Endodermal cell (in vitro differentiated cells): ENCODE measurements around the gene USP38. TPM values are rescaled to one million over a fixed set of nuclear protein-coding genes. Genes with fewer than 3 reads are reported as not detected.

Experiments
- DNase-seq: peaks from one replicate; pipeline ENCODE4 v3.0.0-alpha.2; 2017
- H3K27ac ChIP-seq: 2 replicates; pipeline ENCODE4 v1.5.1; 2013; ENCODE audit warnings: mild to moderate bottlenecking, low read depth, low read length, moderate library complexity
- H3K27me3 ChIP-seq: 2 replicates; pipeline ENCODE4 v1.6.1; 2013; ENCODE audit warnings: mild to moderate bottlenecking, low read length, moderate library complexity; ENCODE audit not compliant: insufficient read depth, control insufficient read depth, poor library complexity, severe bottlenecking
- H3K36me3 ChIP-seq: 2 replicates; pipeline ENCODE4 v1.7.0; 2013; ENCODE audit warnings: mild to moderate bottlenecking, low read length, moderate library complexity; ENCODE audit not compliant: control insufficient read depth, insufficient read depth
- H3K4me1 ChIP-seq: one replicate; pipeline ENCODE4 v1.7.0; 2013; ENCODE audit warnings: low read length; ENCODE audit not compliant: control insufficient read depth, insufficient read depth
- H3K4me3 ChIP-seq: 2 replicates; pipeline ENCODE4 v1.5.1; 2013; ENCODE audit warnings: mild to moderate bottlenecking, low read length, moderate library complexity
- H3K9ac ChIP-seq: 2 replicates; pipeline ENCODE4 v1.6.1; 2013; ENCODE audit warnings: mild to moderate bottlenecking, low read length, moderate library complexity; ENCODE audit not compliant: poor library complexity, severe bottlenecking; ENCODE audit errors: extremely low read depth
- H3K9me3 ChIP-seq: 2 replicates; pipeline ENCODE4 v1.6.1; 2013; ENCODE audit warnings: mild to moderate bottlenecking, low read length, moderate library complexity; ENCODE audit not compliant: control insufficient read depth
- H3K27ac Mint-ChIP-seq: 2 replicates; pipeline ENCODE4 v1.8.0; 2020; ENCODE audit warnings: mixed read lengths
- H3K27me3 Mint-ChIP-seq: 2 replicates; pipeline ENCODE4 v1.8.0; 2021; ENCODE audit warnings: mild to moderate bottlenecking, mixed read lengths; ENCODE audit not compliant: insufficient read depth
- H3K36me3 Mint-ChIP-seq: 2 replicates; pipeline ENCODE4 v1.8.0; 2020; ENCODE audit warnings: low read depth, mixed read lengths
- H3K4me1 Mint-ChIP-seq: 2 replicates; pipeline ENCODE4 v1.8.0; 2020; ENCODE audit warnings: mixed read lengths
- H3K4me3 Mint-ChIP-seq: 2 replicates; pipeline ENCODE4 v1.8.0; 2020; ENCODE audit warnings: mild to moderate bottlenecking, moderate library complexity, mixed read lengths
- H3K9me3 Mint-ChIP-seq: 2 replicates; pipeline ENCODE4 v1.8.0; 2020; ENCODE audit warnings: mild to moderate bottlenecking, mixed read lengths
- WGBS, 2 experiments: methylation state at CpG; one replicate each; pipeline versions ENCODE4 v1.1.5 to v1.1.7; 2013; ENCODE audit warnings: missing lambda C conversion rate in 2 of 2, mixed read lengths in 1 of 2; ENCODE audit not compliant: insufficient coverage in 1 of 2, insufficient read length in 1 of 2; 5-methylcytosine and 5-hydroxymethylcytosine counted together
- total RNA-seq, 2 donors: library from RNA; stranded (reverse); fragmentation: NEBNext Ultra II Directional in 1 of 2; extraction: Animal tissue kit (Norgen Biotek cat#: 25700) in 1 of 2; gene quantifications; 2 replicates in 1 of 2; 3 replicates in 1 of 2; pipeline ENCODE4 v1.2.1, GENCODE V29; 2021
- TF ChIP-seq, protein P1 (sequence below): fragments of 200-600 bp; sonication (generic); conservative IDR thresholded peaks from 2 replicates; pipeline ENCODE4 v1.5.0; 2021; ENCODE audit warnings: antibody characterized with exemption, mild to moderate bottlenecking

USP38 gene
- total RNA-seq, 2 donors from 2014 or later, result 15.6 to 15.7 TPM

DNA sequence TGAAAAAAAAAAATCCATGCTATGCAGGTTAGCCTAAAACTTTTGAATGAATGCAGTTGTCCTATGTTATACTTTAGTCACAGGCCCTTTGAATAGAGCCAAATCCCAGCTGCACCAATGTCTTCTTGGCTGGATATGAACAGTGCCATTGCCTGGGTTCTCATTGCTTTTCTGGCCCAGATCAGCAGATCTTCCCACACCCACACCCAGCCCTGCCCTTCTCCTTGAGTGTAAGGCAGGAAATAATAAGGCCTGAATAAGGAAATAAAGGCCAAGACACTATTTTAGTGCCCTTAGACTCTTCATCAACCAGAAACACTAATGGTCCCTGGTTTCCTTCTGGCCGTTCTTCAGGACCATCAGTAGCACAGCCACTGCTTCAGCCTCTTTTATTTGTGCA, 66.6 kb downstream of the USP38 start:
- Histone ChIP-seq H3K27ac (no peak overlapping the region), H3K27me3 (no peaks in the 10 kb centered on the region), H3K36me3 (no peaks in the 10 kb centered on the region), H3K4me3 (no peak overlapping the region), H3K9me3 (no peaks in the 10 kb centered on the region), H3K4me1 (no peaks in the 10 kb centered on the region), H3K9ac (no peak overlapping the region)
- WGBS, 2 experiments, result 95 to 100% methylated on average over 1 of the region's 1 CpG
- no peaks in the 10 kb centered on the region for H3K36me3 Mint-ChIP-seq
- no peaks in the 10 kb centered on the region for H3K27me3 Mint-ChIP-seq
- no peak overlapping the region for H3K27ac Mint-ChIP-seq
- DNase-seq, result no peak
- no peak overlapping the region for H3K4me3 Mint-ChIP-seq
- TF ChIP-seq, protein P1, sequence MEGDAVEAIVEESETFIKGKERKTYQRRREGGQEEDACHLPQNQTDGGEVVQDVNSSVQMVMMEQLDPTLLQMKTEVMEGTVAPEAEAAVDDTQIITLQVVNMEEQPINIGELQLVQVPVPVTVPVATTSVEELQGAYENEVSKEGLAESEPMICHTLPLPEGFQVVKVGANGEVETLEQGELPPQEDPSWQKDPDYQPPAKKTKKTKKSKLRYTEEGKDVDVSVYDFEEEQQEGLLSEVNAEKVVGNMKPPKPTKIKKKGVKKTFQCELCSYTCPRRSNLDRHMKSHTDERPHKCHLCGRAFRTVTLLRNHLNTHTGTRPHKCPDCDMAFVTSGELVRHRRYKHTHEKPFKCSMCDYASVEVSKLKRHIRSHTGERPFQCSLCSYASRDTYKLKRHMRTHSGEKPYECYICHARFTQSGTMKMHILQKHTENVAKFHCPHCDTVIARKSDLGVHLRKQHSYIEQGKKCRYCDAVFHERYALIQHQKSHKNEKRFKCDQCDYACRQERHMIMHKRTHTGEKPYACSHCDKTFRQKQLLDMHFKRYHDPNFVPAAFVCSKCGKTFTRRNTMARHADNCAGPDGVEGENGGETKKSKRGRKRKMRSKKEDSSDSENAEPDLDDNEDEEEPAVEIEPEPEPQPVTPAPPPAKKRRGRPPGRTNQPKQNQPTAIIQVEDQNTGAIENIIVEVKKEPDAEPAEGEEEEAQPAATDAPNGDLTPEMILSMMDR, result no peak
- peaks cover 5% of the 10 kb centered on the region for H3K4me1 Mint-ChIP-seq
- no peaks in the 10 kb centered on the region for H3K9me3 Mint-ChIP-seq

DNA sequence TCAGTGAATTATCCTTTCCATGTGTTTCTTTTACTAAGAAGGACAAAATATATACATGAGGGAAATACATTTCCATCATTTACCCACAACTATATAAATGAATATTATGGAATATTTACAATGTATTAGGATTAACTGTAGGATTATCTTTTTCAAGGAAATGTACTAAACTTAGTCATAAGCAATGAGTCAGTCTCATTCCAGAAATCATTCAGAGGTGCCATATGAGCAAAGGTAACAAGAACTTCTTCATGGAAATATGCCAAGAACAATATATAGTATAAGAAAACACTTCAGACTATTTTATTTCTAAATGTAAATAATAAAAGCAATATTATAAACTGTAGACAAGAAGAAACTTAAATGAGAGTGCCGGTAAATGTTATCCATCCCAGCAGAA, 67.1 kb downstream of the USP38 start:
- 36% methylated on average over 1 of the region's 1 CpG; no CpG with 5 or more reads in 1 of the 2 experiments for WGBS, 2 experiments
- no peaks in the 10 kb centered on the region for H3K36me3 Mint-ChIP-seq
- no peaks in the 10 kb centered on the region for H3K9me3 ChIP-seq
- no peak for DNase-seq
- no peaks in the 10 kb centered on the region for H3K27me3 ChIP-seq
- H3K4me1 ChIP-seq, result no peaks in the 10 kb centered on the region
- no peaks in the 10 kb centered on the region for H3K36me3 ChIP-seq
- H3K27ac Mint-ChIP-seq, result no peak overlapping the region
- no peak overlapping the region for H3K4me3 ChIP-seq
- H3K27me3 Mint-ChIP-seq, result no peaks in the 10 kb centered on the region
- no peak overlapping the region for H3K27ac ChIP-seq
- H3K9ac ChIP-seq, result no peak overlapping the region
- H3K9me3 Mint-ChIP-seq, result no peaks in the 10 kb centered on the region
- no peak overlapping the region for H3K4me3 Mint-ChIP-seq
- H3K4me1 Mint-ChIP-seq, result peaks cover 5% of the 10 kb centered on the region
- TF ChIP-seq, protein P1, result no peak

DNA sequence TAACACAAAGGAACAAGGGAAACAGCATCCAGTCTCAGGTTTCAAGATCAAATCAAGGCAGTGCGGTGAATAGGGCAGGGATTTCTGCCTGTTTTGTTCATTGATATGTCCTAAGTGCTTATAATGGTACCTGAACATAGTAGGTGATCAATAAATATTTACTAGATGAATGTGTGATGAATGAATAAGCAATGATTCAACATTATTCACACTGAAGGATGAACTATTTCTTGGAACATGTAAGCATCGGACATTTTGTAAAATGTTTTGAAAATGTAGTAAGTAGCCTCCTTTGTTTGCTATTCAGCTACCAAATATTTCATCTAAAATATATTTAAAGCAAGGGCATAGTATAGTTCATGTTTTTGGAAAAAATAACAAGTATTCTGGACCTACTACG, 67.8 kb downstream of the USP38 start:
- Mint-ChIP-seq H3K27me3 (no peaks in the 10 kb centered on the region), H3K27ac (no peak overlapping the region), H3K4me1 (peaks cover 5% of the 10 kb centered on the region), H3K36me3 (no peaks in the 10 kb centered on the region), H3K4me3 (no peak overlapping the region), H3K9me3 (no peaks in the 10 kb centered on the region)
- no peaks in the 10 kb centered on the region for H3K9me3 ChIP-seq
- no peak overlapping the region for H3K4me3 ChIP-seq
- no peak overlapping the region for H3K27ac ChIP-seq
- H3K36me3 ChIP-seq, result no peaks in the 10 kb centered on the region
- H3K4me1 ChIP-seq, result no peaks in the 10 kb centered on the region
- H3K9ac ChIP-seq, result no peak overlapping the region
- DNase-seq, result no peak
- TF ChIP-seq, protein P1, result no peak
- WGBS, 2 experiments, result 91 to 100% methylated on average over 2 of the region's 3 CpGs
- no peaks in the 10 kb centered on the region for H3K27me3 ChIP-seq
